Liver (tissue), 9 donors: ENCODE measurements around the gene GAS6. TPM values are rescaled to one million over a fixed set of nuclear protein-coding genes. Genes with fewer than 3 reads are reported as not detected.

Experiments
- DNase-seq: peaks from one replicate; pipeline ENCODE4 v3.0.0-alpha.2; 2017; ENCODE audit warnings: low spot score
- H3K27ac ChIP-seq, 2 donors: one replicate each; pipeline ENCODE4 v1.7.0; 2013; ENCODE audit warnings: inconsistent platforms in 2 of 2, low read length in 2 of 2, control low read depth in 1 of 2, low read depth in 1 of 2, mild to moderate bottlenecking in 1 of 2
- H3K27me3 ChIP-seq, 4 donors: one replicate each; pipeline versions ENCODE4 v1.6.1 to v1.7.0; 2013; ENCODE audit warnings: low read length in 3 of 4, inconsistent platforms in 1 of 4, mild to moderate bottlenecking in 1 of 4, moderate library complexity in 1 of 4; ENCODE audit not compliant: control insufficient read depth in 4 of 4, insufficient read depth in 4 of 4
- H3K36me3 ChIP-seq, 4 donors: one replicate each; pipeline versions ENCODE4 v1.6.1 to v1.7.0; 2013; ENCODE audit warnings: low read length in 3 of 4, mild to moderate bottlenecking in 3 of 4, low read depth in 1 of 4, moderate library complexity in 1 of 4; ENCODE audit not compliant: control insufficient read depth in 4 of 4, insufficient read depth in 3 of 4
- H3K4me1 ChIP-seq, 4 donors: one replicate each; pipeline versions ENCODE4 v1.6.1 to v1.7.0; 2013; ENCODE audit warnings: low read length in 3 of 4, mild to moderate bottlenecking in 3 of 4, moderate library complexity in 1 of 4; ENCODE audit not compliant: control insufficient read depth in 4 of 4, insufficient read depth in 4 of 4
- H3K4me3 ChIP-seq, 3 donors: one replicate each; pipeline versions ENCODE4 v1.6.1 to v1.7.0; 2013; ENCODE audit warnings: low read length in 3 of 3, control low read depth in 1 of 3, low read depth in 1 of 3, mild to moderate bottlenecking in 1 of 3
- H3K9ac ChIP-seq, 2 donors: one replicate each; pipeline ENCODE4 v1.7.0; 2013; ENCODE audit warnings: low read length in 2 of 2, mild to moderate bottlenecking in 2 of 2, moderate library complexity in 2 of 2, control low read depth in 1 of 2, low read depth in 1 of 2
- H3K9me3 ChIP-seq, 4 donors: one replicate each; pipeline versions ENCODE4 v1.6.1 to v1.7.0; 2013; ENCODE audit warnings: low read length in 3 of 4; ENCODE audit not compliant: control insufficient read depth in 4 of 4
- EGR1 ChIP-seq, 2 donors: IDR thresholded peaks; 2 replicates each; pipeline ENCODE4 v1.6.1; 2016 to 2018; ENCODE audit warnings: antibody characterized with exemption in 2 of 2, low read depth in 2 of 2
- FOXA1 ChIP-seq: IDR thresholded peaks from 2 replicates; pipeline ENCODE4 v1.6.1; 2016; ENCODE audit warnings: antibody characterized with exemption
- FOXA2 ChIP-seq: IDR thresholded peaks from 2 replicates; pipeline ENCODE4 v1.6.1; 2016; ENCODE audit warnings: antibody characterized with exemption
- GABPA ChIP-seq, 2 donors: IDR thresholded peaks in 1 of 2; conservative IDR thresholded peaks in 1 of 2; 2 replicates each; pipeline ENCODE4 v1.6.1; 2016; ENCODE audit warnings: antibody characterized with exemption in 2 of 2, mild to moderate bottlenecking in 1 of 2, moderate library complexity in 1 of 2
- HNF4A ChIP-seq, 2 donors: conservative IDR thresholded peaks; 2 replicates each; pipeline ENCODE4 v1.6.1; 2016; ENCODE audit warnings: antibody characterized with exemption in 2 of 2, mild to moderate bottlenecking in 2 of 2
- HNF4G ChIP-seq: IDR thresholded peaks from 2 replicates; pipeline ENCODE4 v1.6.1; 2016; ENCODE audit warnings: antibody characterized with exemption
- JUND ChIP-seq, 2 donors: IDR thresholded peaks; 2 replicates each; pipeline ENCODE4 v1.6.1; 2016; ENCODE audit warnings: antibody characterized with exemption in 2 of 2
- NR2F2 ChIP-seq: IDR thresholded peaks from 2 replicates; pipeline ENCODE4 v1.6.1; 2016; ENCODE audit warnings: antibody characterized with exemption
- RAD21 ChIP-seq, 2 donors: IDR thresholded peaks; 2 replicates each; pipeline ENCODE4 v1.6.1; 2016; ENCODE audit warnings: antibody characterized with exemption in 2 of 2, mild to moderate bottlenecking in 2 of 2
- RXRA ChIP-seq, 2 donors: IDR thresholded peaks; 2 replicates each; pipeline ENCODE4 v1.6.1; 2017 to 2018; ENCODE audit warnings: antibody characterized with exemption in 2 of 2, mild to moderate bottlenecking in 1 of 2
- SP1 ChIP-seq: IDR thresholded peaks from 2 replicates; pipeline ENCODE4 v1.6.1; 2018; ENCODE audit warnings: antibody characterized with exemption, mild to moderate bottlenecking
- TAF1 ChIP-seq: conservative IDR thresholded peaks from 2 replicates; pipeline ENCODE4 v1.6.1; 2016; ENCODE audit warnings: antibody characterized with exemption, mild to moderate bottlenecking
- YY1 ChIP-seq: IDR thresholded peaks from 2 replicates; pipeline ENCODE4 v1.6.1; 2016; ENCODE audit warnings: antibody characterized with exemption, mild to moderate bottlenecking
- WGBS: extraction: QIAGEN DNeasy Blood & Tissue Kit; methylation state at CpG from one replicate; pipeline ENCODE4 v1.1.7; 2013; 5-methylcytosine and 5-hydroxymethylcytosine counted together
- polyA plus RNA-seq, 2 donors: library from polyadenylated mRNA; stranded (reverse) in 1 of 2; unstranded in 1 of 2; fragments of 200-250 nt in 1 of 2; fragments of >200 nt in 1 of 2; fragmentation: Nextera tagmentation in 1 of 2; extraction: Ambion mirVana in 1 of 2; gene quantifications; one replicate each; pipeline versions ENCODE4 v1.2.1 to v1.2.3, GENCODE V29; 2013 to 2015
- total RNA-seq, 2 donors: library from RNA; depleted of rRNA; stranded (reverse); fragments of >200 nt; gene quantifications; one replicate each; pipeline ENCODE4 v1.2.3, GENCODE V29; 2014
- TF ChIP-seq, protein P1 (sequence below): IDR thresholded peaks from 2 replicates; pipeline ENCODE4 v1.6.1; 2016; ENCODE audit warnings: antibody characterized with exemption
- TF ChIP-seq, protein P2 (sequence below): fragments of 150-350 bp; IDR thresholded peaks from 2 replicates; pipeline ENCODE4 v1.5.1; 2017; ENCODE audit warnings: improper control_type of control experiment, low read depth, low read length; ENCODE audit not compliant: missing input control
- TF ChIP-seq, protein P3 (sequence below): IDR thresholded peaks from 2 replicates; pipeline ENCODE4 v1.6.1; 2016; ENCODE audit warnings: antibody characterized with exemption
- TF ChIP-seq, protein P4 (sequence below): IDR thresholded peaks from 2 replicates; pipeline ENCODE4 v1.6.1; 2016; ENCODE audit warnings: antibody characterized with exemption, mild to moderate bottlenecking
- TF ChIP-seq, protein P5 (sequence below): IDR thresholded peaks from 2 replicates; pipeline ENCODE4 v1.6.1; 2016; ENCODE audit warnings: antibody characterized with exemption
- donor health status: healthy.
- donor health status: healthy.
- donor health status: healthy.
- donor health status: healthy.
- donor health status: healthy.

Gene GAS6
- total and polyA plus RNA-seq, 4 donors, result 2.5 to 30.2 (median 9.1) TPM

DNA sequence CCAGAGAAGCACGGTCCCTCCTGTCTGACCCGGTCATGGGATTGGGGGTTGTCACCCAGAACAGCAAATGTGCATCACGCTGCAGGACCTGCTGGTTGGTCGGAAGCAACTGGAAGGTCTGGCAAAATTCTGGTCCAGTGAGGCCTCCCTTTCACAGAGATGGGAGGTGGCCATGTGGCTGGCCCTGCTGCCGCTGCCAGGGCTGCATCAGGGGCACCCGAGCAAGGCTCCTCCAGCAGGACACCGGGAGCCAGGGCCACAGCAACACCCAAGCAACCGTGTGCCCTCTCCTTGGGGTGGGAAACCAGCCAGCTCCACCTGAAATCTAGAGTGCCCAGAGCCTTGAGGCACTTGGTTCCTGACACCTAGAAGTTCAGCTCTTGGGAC, 11.5 kb upstream of the GAS6 start:
- TF ChIP-seq TAF1 (no peak), FOXA2 (no peak), RXRA (IDR thresholded peaks at IDR 0.05) (no peak), YY1 (no peak), NR2F2 (no peak), SP1 (no peak), HNF4G (no peak)
- TF ChIP-seq, protein P1, sequence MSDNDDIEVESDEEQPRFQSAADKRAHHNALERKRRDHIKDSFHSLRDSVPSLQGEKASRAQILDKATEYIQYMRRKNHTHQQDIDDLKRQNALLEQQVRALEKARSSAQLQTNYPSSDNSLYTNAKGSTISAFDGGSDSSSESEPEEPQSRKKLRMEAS, result no peak
- TF ChIP-seq, protein P2, sequence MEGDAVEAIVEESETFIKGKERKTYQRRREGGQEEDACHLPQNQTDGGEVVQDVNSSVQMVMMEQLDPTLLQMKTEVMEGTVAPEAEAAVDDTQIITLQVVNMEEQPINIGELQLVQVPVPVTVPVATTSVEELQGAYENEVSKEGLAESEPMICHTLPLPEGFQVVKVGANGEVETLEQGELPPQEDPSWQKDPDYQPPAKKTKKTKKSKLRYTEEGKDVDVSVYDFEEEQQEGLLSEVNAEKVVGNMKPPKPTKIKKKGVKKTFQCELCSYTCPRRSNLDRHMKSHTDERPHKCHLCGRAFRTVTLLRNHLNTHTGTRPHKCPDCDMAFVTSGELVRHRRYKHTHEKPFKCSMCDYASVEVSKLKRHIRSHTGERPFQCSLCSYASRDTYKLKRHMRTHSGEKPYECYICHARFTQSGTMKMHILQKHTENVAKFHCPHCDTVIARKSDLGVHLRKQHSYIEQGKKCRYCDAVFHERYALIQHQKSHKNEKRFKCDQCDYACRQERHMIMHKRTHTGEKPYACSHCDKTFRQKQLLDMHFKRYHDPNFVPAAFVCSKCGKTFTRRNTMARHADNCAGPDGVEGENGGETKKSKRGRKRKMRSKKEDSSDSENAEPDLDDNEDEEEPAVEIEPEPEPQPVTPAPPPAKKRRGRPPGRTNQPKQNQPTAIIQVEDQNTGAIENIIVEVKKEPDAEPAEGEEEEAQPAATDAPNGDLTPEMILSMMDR, result no peak
- TF ChIP-seq, protein P3, sequence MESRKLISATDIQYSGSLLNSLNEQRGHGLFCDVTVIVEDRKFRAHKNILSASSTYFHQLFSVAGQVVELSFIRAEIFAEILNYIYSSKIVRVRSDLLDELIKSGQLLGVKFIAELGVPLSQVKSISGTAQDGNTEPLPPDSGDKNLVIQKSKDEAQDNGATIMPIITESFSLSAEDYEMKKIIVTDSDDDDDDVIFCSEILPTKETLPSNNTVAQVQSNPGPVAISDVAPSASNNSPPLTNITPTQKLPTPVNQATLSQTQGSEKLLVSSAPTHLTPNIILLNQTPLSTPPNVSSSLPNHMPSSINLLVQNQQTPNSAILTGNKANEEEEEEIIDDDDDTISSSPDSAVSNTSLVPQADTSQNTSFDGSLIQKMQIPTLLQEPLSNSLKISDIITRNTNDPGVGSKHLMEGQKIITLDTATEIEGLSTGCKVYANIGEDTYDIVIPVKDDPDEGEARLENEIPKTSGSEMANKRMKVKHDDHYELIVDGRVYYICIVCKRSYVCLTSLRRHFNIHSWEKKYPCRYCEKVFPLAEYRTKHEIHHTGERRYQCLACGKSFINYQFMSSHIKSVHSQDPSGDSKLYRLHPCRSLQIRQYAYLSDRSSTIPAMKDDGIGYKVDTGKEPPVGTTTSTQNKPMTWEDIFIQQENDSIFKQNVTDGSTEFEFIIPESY, result no peak
- Histone ChIP-seq H3K27me3 (no peaks in the 10 kb centered on the region), H3K9ac (no peak overlapping the region), H3K4me3 (no peak overlapping the region), H3K9me3 (no peaks in the 10 kb centered on the region), H3K27ac (no peak overlapping the region), H3K36me3 (no peaks in the 10 kb centered on the region), H3K4me1 (no peaks in the 10 kb centered on the region)
- no peak for DNase-seq
- 93% methylated on average over 8 of the region's 8 CpGs for WGBS

DNA sequence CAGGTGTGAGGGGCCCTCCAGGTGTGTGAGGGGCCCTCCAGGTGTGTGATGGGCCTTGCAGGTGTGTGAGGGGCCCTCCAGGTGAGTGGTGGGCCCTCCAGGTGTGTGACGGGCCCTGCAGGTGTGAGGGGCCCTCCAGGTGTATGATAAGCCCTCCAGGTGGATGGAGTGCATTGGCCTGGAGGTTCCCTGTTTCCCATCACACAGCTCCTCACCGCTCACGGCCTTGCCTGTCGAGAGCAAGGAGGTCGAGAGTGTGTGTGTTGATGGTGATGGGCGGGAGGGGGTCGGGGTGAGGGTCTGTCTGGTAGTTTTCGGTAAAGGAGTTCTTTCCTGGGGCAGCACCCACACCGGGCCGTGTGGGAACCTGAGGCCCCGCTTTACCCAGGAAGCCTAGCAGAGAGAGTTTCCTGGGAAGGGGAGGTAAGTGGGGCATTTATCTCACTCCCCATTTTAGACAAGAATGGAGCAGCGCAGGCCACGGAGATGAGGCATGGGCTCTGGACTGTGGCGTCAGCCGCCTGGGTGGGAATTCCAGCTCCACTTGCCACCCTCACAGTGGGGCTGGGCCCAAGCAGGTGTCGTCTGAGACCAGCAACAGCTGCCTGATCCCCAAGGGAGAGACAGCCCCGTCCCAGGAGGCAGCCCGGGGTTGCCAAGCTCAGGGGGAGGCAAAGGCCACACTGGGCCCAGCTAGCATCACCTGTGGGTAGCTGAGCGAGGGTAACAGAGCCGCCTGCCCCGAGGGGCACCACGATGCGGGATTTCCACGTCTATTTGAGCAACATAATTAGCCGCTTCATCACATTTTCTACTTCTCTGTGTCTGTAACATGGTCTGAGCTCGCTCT, 10.9 kb upstream of the GAS6 start:
- 88% methylated on average over 26 of the region's 26 CpGs for WGBS
- no peak overlapping the region for H3K27ac ChIP-seq
- H3K9ac ChIP-seq, result no peak overlapping the region
- no peaks in the 10 kb centered on the region for H3K36me3 ChIP-seq
- DNase-seq, result no peak
- H3K27me3 ChIP-seq, result no peaks in the 10 kb centered on the region
- TF ChIP-seq FOXA1, result no peak
- no peak for TF ChIP-seq FOXA2
- TF ChIP-seq HNF4A (conservative IDR thresholded peaks at IDR 0.05), result no peak
- TF ChIP-seq, protein P4, sequence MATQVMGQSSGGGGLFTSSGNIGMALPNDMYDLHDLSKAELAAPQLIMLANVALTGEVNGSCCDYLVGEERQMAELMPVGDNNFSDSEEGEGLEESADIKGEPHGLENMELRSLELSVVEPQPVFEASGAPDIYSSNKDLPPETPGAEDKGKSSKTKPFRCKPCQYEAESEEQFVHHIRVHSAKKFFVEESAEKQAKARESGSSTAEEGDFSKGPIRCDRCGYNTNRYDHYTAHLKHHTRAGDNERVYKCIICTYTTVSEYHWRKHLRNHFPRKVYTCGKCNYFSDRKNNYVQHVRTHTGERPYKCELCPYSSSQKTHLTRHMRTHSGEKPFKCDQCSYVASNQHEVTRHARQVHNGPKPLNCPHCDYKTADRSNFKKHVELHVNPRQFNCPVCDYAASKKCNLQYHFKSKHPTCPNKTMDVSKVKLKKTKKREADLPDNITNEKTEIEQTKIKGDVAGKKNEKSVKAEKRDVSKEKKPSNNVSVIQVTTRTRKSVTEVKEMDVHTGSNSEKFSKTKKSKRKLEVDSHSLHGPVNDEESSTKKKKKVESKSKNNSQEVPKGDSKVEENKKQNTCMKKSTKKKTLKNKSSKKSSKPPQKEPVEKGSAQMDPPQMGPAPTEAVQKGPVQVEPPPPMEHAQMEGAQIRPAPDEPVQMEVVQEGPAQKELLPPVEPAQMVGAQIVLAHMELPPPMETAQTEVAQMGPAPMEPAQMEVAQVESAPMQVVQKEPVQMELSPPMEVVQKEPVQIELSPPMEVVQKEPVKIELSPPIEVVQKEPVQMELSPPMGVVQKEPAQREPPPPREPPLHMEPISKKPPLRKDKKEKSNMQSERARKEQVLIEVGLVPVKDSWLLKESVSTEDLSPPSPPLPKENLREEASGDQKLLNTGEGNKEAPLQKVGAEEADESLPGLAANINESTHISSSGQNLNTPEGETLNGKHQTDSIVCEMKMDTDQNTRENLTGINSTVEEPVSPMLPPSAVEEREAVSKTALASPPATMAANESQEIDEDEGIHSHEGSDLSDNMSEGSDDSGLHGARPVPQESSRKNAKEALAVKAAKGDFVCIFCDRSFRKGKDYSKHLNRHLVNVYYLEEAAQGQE, result no peak
- TF ChIP-seq SP1, result no peak
- TF ChIP-seq, protein P2, result no peak
- TF ChIP-seq RAD21 (IDR thresholded peaks at IDR 0.05), result no peak
- TF ChIP-seq TAF1, result no peak
- no peak for TF ChIP-seq NR2F2
- no peak for TF ChIP-seq EGR1 (IDR thresholded peaks at IDR 0.05; ENCODE audit: low read depth in 2 of 2)
- TF ChIP-seq, protein P3, result no peak
- no peak for TF ChIP-seq JUND (IDR thresholded peaks at IDR 0.05)
- TF ChIP-seq RXRA (IDR thresholded peaks at IDR 0.05), result no peak
- TF ChIP-seq, protein P5, sequence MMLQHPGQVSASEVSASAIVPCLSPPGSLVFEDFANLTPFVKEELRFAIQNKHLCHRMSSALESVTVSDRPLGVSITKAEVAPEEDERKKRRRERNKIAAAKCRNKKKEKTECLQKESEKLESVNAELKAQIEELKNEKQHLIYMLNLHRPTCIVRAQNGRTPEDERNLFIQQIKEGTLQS, result no peak
- TF ChIP-seq, protein P1, result no peak
- no peak for TF ChIP-seq YY1
- TF ChIP-seq HNF4G, result no peak
- TF ChIP-seq GABPA (IDR thresholded peaks at IDR 0.05 in 1 of 2, conservative IDR thresholded peaks at IDR 0.05 in 1 of 2), result no peak
- H3K9me3 ChIP-seq, result no peaks in the 10 kb centered on the region
- no peak overlapping the region for H3K4me3 ChIP-seq
- H3K4me1 ChIP-seq, result no peaks in the 10 kb centered on the region
